ENCODE data around the gene GPT2.
"Not testable (repeated sequence)": the region's sequence is repeated elsewhere in the genome, so short reads cannot be mapped to it uniquely, and the experiment has no call there.

The GPT2 gene

GRCh38 chr16:46866286-46866685 lies 17.9 kb upstream of the GPT2 start:
- DNase-seq, result no peak

GRCh38 chr16:46867486-46867885 lies 16.7 kb upstream of the GPT2 start:
- not testable (repeated sequence) for DNase-seq

- DNase-seq, result not testable (repeated sequence)
Observed at GRCh38 chr16:46868891-46869290, 15.3 kb upstream of the GPT2 start.

GRCh38 chr16:46871597-46871996 lies 12.6 kb upstream of the GPT2 start:
- no peak for DNase-seq

GRCh38 chr16:46873201-46873600 lies 11.0 kb upstream of the GPT2 start:
- no peak for DNase-seq

- DNase-seq, result no peak
Observed at GRCh38 chr16:46875243-46875642, 8.9 kb upstream of the GPT2 start.

- no peak for DNase-seq
Observed at GRCh38 chr16:46882304-46882939, 1.7 kb upstream of the GPT2 start.

- DNase-seq, result no peak
Observed at GRCh38 chr16:46882940-46883307, 1.2 kb upstream of the GPT2 start.

GRCh38 chr16:46883353-46883689 lies 841 bp upstream of the GPT2 start:
- no peak for DNase-seq

DNA sequence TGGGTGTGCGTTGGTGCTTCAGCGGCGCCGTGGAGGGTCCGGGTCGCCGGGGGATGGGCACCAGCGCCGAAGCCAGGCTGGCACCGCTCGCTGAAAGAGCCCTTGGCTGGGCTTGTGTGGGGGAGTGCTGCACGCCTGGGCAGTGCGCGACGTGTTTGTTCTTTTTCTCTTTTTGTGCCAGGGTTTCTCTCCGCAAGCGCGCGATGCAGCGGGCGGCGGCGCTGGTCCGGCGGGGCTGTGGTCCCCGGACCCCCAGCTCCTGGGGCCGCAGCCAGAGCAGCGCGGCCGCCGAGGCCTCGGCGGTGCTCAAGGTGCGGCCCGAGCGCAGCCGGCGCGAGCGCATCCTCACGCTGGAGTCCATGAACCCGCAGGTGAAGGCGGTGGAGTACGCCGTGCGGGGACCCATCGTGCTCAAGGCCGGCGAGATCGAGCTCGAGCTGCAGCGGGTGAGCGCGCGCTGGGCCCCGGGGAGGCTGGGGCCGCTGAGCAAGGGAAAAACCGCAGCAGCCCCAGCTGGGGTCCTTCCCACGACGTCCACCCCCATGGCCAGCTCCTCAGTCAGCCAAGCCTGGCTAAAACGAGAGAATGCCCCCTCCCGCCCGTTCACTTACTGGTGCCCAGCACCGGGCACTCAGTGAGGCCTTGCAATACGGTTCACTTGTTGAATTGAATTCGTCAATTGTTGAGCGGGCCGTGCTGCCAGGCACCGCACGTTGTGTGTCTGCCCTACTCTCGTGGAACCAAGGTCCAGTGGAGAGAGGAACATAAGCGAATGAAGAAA lies 541 bp downstream of the GPT2 start:
- no peak for DNase-seq

DNA sequence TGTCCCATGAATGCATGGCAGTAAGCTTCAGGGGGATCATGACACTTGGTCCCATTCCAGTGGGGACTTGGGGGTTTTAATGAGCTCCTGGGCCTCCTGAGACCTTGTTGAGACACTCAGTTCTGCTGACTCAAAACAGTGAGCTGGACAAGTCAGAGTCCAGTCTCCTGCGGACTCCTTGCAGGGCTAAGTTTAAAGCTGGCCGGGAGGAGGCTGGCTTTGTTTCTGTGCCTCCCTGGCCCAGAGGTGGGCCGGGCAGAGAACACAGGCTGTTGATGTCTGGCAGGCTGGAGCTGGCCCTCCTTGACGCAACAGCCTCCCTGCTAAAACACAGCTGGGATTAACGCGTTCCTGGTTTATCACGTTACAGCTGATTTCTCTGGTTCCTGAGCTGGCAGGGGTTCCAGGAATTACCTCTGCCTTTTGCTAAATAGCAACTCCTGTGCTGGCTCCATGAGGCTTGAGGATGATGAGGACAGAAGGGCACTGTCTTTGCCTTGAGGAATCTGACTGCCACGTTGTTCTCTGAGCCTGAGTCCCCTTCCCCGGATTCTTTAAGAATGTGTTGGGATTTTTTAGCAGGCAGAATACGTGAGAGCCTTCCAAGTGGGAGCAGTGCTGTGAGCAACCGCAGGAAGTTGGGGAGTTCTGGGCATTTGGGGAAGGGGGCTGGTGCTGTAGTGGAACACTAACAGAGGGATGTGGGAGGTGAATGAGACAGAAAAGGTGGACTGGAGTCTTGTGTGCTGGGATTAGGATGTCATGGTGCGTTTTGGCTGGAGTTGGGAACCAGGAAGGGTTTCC lies 2.0 kb downstream of the GPT2 start:
- peak; percentile 24 for DNase-seq

DNA sequence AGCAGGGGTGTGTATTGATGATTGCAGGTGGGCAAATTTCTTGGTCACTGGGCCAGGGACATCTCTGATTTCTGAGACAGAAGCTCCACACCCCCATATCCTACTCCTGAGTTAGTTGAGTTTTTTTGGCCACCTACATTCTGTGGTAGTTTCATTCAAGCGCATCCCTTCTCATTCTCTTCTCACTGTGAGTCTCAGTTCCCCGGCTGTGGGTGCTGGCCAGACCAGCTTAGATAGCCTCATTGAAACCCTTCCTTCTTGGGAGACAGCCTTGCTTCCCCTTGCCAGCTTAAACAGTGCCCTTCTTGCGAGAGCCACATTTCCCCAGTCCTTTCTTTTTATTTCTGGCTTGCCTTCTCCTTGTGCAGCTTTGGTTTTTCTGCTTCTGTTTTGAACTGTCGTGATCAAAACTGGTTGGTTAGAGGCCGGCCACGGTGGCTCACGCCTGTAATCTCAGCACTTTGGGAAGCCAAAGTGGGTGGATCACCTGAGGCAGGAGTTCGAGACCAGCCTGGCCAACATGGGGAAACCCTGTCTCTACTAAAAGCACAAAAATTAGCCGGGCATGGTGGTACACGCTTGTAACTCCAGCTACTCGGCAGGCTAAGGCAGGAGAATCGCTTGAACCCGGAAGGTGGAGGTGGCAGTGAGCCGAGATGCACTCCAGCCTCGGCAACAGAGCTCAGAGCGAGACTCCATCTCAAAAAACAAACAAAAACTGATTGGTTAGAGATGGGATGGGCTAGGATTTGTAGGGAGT lies 2.8 kb downstream of the GPT2 start:
- no peak for DNase-seq

DNA sequence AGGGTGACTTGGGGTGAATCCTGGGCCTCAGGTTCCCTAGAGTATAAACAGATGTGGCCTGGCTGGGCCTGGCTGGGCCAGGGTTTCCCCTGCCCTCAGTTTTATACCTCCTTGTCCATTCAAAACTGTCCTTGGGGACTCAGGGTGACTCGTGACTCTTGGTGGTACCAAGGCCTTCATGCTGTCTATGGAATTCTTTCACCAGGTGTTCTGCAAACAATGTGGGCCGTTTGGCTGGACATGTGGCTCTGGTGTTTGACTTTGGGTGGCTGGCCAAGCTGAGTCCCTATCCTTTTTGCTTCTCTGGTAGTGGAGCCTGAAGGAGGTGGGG lies 3.3 kb downstream of the GPT2 start:
- DNase-seq, result no peak

DNA sequence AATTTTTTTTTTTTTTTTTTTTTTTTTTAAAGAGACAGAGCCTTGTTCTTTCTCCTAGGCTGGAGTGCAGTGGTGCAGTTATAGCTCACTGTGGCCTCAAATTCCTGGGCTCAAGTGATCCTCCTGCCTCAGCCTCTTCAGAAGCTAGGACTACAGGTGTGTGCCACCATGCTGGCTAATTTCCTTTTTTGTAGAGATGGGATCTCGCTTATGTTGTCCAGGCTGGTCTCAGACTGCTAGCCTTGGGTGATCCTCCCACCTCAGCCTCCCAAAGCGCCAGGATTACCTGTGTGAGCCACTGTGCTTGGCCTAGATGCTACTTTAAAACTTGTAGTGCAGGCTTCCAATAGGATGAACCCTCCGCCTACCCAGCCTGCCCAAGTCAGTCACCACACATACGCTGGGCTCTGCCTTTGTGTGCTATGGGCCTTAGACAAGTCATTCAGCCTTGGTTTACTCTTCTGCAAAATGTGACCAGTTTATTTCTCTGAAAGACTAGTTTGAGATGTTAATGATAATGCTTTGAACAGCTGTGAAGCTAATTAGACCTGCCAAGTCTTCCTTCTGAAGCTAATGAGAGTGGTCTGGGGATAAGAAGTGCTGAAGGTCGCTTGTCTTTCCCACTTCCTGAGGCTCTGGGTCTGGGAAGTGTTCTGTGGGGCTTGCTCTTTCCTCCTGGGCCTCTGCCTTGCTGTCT lies 5.2 kb downstream of the GPT2 start:
- no peak for DNase-seq

DNA sequence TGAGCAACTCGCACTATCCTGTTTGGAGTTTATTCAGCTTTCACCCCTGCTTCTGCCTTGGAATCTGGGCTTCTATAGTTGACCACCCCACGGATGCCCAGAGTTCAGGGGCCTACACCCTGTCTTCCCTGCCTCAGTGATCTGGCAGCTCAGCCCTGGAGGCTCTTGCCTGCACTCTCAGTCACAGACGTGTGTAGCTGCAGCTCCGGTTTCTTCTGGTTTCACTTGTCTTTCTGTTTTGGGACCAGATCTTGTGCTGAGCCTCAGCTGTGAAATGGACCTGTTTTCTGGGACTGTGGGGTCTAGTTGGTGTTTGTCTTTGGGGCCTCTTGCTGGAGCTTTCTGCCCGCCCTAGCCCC lies 5.8 kb downstream of the GPT2 start:
- no peak for DNase-seq

DNA sequence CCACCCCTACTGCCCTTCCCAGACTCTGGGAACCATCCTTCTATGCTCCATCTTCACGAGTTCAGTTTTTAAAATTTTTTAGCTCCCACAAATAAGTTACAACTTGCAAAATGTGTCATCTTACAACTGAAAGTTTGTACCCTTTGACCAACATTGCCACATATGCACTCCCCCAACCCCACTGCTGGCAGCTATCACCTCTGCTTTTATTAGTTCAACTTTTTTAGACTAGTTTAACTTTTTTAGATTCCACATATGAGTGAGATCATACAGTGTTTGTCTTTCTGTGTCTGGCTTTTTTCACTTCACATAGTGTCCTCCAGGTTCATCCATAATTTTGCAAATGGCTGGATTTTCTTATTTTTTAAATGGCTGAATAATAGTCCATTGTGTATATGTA lies 7.7 kb downstream of the GPT2 start:
- no peak for DNase-seq

DNA sequence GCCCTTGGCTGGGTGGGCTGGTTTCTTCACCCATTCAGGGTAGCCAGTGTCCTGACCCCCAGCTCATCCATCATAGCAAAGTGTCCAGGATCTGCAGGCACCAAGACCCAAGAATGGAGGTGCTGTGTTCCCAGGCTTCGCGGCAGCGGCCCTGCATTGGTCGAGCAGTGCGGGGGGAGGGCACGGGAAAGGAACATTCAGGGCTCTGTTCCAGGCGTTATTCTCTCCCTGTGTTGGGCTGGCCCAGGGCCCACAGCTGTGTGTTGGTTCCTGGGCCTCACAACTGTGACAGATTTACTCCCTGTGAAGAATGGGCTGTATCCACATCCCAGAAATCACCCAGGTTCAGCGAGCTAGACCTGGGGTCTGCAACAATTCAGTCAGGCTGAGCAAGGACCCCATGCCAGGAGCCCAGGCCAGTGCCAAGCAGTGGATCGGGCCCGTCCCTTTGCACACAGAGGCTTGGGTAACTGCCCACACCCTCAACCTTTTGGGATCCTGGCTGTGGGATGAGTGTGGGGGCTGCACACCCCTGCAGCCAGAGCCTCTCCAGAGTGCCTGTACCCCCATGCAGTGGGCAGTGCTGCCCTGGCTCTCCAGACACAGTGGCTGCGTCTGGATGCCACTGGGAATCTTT lies 10.0 kb downstream of the GPT2 start:
- peak; percentile 51 for DNase-seq

DNA sequence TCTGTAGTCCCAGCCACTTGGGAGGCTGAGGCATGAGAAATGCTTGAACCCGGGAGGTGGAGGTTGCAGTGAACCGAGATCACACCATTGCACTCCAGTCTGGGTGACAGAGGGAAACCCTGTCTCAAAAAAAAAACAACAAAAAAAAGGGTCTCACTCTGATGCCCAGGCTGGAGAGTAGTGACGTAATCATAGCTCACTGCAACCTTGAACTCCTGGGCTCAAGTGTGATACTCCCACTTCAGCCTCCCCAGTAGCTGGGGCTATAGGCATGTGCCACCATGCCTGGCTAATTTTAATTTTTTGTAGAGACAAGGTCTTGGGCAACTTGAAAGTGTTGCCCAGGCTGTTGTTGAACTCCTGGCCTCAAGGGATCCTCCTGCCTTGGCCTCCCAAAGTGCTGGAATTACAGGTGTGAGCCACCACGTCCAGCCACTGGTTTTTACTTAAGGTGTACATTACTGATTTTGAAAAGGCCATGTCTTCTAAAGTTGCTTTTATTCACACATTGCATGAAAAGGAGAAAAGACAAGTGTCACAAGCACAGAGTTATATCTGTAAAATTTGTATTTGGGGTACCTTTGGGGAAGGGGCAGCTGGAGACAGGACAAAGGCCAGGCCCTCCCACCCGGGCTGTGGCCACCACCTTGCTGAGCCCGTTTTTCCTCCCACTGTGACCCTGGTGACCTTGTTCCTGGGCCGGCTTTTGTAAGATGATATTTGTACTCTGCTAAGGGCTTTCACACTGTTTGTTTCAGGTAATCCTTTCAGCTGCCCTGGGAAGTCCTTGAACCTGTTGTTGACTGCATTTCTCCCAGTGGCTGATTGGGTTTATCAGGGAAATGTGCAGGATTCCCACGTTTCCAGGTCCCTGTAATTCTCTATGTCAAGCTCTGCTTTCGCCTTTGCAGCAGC lies 11.5 kb downstream of the GPT2 start:
- DNase-seq, result no peak

DNA sequence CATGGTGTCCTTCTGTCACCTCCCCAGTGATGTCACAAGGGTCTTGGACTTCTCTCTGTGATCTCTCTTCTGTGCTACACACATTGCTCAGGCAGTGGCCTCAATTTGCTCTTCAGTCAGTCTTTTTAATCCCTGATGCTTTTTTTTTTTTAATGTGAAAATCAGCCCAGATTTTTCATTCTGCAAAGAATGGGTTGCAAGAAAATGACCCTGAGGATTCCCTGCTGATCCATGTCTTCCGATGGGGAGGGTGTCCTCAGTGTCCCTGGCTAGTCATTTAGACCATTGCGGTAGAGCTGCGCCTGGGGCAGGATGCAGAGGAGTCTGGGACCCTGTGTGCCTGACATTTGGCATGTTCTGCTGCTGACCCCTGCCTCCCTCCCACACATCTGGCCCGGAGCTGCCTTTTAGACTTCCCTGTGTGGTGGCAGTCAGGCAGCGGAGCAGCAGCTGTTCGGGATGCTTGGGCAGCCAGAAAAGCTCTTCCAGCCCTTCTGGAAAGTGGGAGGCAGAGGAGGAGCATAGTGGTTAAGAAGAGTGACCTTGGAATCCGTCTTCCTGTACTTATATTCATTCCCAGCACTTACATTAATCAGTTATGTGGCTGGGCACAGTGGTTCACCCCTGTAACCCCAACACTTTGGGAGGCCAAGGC lies 12.3 kb downstream of the GPT2 start:
- no peak for DNase-seq

DNA sequence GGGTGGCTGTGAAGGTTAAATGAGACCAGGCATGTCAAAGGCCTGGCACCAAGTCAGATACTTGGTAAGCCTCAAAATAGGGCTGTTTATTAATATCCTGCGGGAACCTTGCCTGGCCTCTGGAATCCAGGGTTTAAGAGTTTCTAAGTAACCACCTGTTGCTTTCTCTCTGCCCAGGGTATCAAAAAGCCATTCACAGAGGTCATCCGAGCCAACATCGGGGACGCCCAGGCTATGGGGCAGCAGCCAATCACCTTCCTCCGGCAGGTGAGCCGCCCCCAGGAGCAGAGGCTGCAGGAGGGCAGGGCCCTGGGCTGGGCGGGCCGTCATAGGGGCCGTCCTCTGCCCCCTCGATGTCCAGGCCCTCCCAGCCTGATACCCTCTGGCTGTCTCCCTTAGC lies 13.3 kb downstream of the GPT2 start:
- DNase-seq, result no peak

Measured in fibroblast of skin of abdomen (primary cell).